GM19099 (cell line): ENCODE measurements around the gene GNA14.

ENCODE experiments used
- POLR2A ChIP-seq: IDR thresholded peaks from 3 replicates; pipeline ENCODE4 v1.6.1; 2011; ENCODE audit warnings: low read depth; ENCODE audit not compliant: insufficient read length; ENCODE audit errors: extremely low read depth

GNA14 gene

GRCh38 chr9:77649109-77649812 is 1.1 kb upstream of the GNA14 start:
- TF ChIP-seq POLR2A, result no peak

GRCh38 chr9:77647267-77648233 is 572 bp downstream of the GNA14 start:
- no peak for TF ChIP-seq POLR2A

GRCh38 chr9:77643871-77644270 is 4.3 kb downstream of the GNA14 start:
- no peak for TF ChIP-seq POLR2A

- TF ChIP-seq POLR2A, result no peak
Observed at GRCh38 chr9:77640741-77641580, 7.2 kb downstream of the GNA14 start.

GRCh38 chr9:77632652-77633051 is 15.5 kb downstream of the GNA14 start:
- no peak for TF ChIP-seq POLR2A

GRCh38 chr9:77616191-77616590 is 31.9 kb downstream of the GNA14 start:
- no peak for TF ChIP-seq POLR2A

- TF ChIP-seq POLR2A, result no peak
Observed at GRCh38 chr9:77614645-77615044, 33.5 kb downstream of the GNA14 start.

GRCh38 chr9:77606526-77606925 is 41.6 kb downstream of the GNA14 start:
- no peak for TF ChIP-seq POLR2A

- TF ChIP-seq POLR2A, result no peak
Observed at GRCh38 chr9:77605449-77606220, 42.5 kb downstream of the GNA14 start.

GRCh38 chr9:77604316-77604715 is 43.8 kb downstream of the GNA14 start:
- TF ChIP-seq POLR2A, result no peak

- TF ChIP-seq POLR2A, result no peak
Observed at GRCh38 chr9:77602852-77603251, 45.3 kb downstream of the GNA14 start.

- TF ChIP-seq POLR2A, result no peak
Observed at GRCh38 chr9:77601476-77602099, 46.5 kb downstream of the GNA14 start.

GRCh38 chr9:77600810-77601209 is 47.3 kb downstream of the GNA14 start:
- TF ChIP-seq POLR2A, result no peak

- no peak for TF ChIP-seq POLR2A
Observed at GRCh38 chr9:77599492-77599891, 48.6 kb downstream of the GNA14 start.

- no peak for TF ChIP-seq POLR2A
Observed at GRCh38 chr9:77598991-77599390, 49.1 kb downstream of the GNA14 start.

GRCh38 chr9:77598524-77598923 is 49.6 kb downstream of the GNA14 start:
- TF ChIP-seq POLR2A, result no peak
